GM19023 (cell line): ENCODE results near the gene NOD2.

Source experiments
- ATAC-seq: cut with Tn5 transposase; IDR thresholded peaks from one replicate; pipeline ENCODE4 v1.9.1; 2021; ENCODE audit warnings: mild to moderate bottlenecking, moderate library complexity; ENCODE audit not compliant: unreplicated experiment

NOD2 gene

GRCh38 chr16:50690177-50690576 lies 3.2 kb upstream of the NOD2 start:
- ATAC-seq, result no peak

GRCh38 chr16:50692644-50692998 lies 785 bp upstream of the NOD2 start:
- no peak for ATAC-seq

- peak; percentile 24 for ATAC-seq
Measured at GRCh38 chr16:50694206-50694605, 800 bp downstream of the NOD2 start.

- no peak for ATAC-seq
Measured at GRCh38 chr16:50695017-50696000, 1.9 kb downstream of the NOD2 start.

- ATAC-seq, result peak; percentile 24
Measured at GRCh38 chr16:50696126-50696525, 2.7 kb downstream of the NOD2 start.

- ATAC-seq, result peak; percentile 50
Measured at GRCh38 chr16:50696575-50697420, 3.4 kb downstream of the NOD2 start.

- no peak for ATAC-seq
Measured at GRCh38 chr16:50697421-50697715, 4.0 kb downstream of the NOD2 start.

GRCh38 chr16:50697881-50698767 lies 4.7 kb downstream of the NOD2 start:
- ATAC-seq, result peak; percentile 48

GRCh38 chr16:50699326-50700159 lies 6.1 kb downstream of the NOD2 start:
- ATAC-seq, result no peak

- no peak for ATAC-seq
Measured at GRCh38 chr16:50702725-50703124, 9.3 kb downstream of the NOD2 start.

GRCh38 chr16:50704245-50704644 lies 10.8 kb downstream of the NOD2 start:
- ATAC-seq, result no peak

- ATAC-seq, result no peak
Measured at GRCh38 chr16:50705436-50706110, 12.2 kb downstream of the NOD2 start.

GRCh38 chr16:50706250-50706649 lies 12.8 kb downstream of the NOD2 start:
- no peak for ATAC-seq

GRCh38 chr16:50708373-50709060 lies 15.1 kb downstream of the NOD2 start:
- no peak for ATAC-seq

GRCh38 chr16:50709061-50709684 lies 15.8 kb downstream of the NOD2 start:
- no peak for ATAC-seq

- no peak for ATAC-seq
Measured at GRCh38 chr16:50709980-50710379, 16.6 kb downstream of the NOD2 start.

GRCh38 chr16:50711040-50711439 lies 17.6 kb downstream of the NOD2 start:
- ATAC-seq, result no peak

GRCh38 chr16:50711862-50712559 lies 18.6 kb downstream of the NOD2 start:
- ATAC-seq, result no peak
